ENCODE data around the gene NXPH1. TPM values are rescaled to one million over a fixed set of nuclear protein-coding genes. Genes with fewer than 3 reads are reported as not detected.

Gene NXPH1
- total RNA-seq, 1 experiment from 2014 or later: 0.59 TPM

DNA sequence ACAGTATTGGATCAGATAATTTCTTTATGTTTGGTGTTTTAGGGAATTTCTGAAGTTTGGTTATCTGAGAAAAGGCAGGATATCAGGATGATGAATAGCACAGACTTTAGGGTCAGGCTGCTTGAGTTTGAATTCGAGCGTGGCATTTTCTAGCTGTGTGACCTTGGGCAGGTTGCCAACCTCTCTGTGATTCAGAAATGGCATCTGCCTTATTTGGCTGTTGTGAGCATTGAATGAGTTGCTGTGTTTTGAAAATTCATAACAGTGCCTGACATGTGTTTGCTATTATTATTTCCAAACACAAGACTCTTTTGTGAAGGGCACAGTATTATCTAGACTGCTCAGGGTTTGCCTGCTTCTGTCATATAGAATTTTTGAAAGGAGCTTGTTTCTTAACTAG is 66.9 kb downstream of the NXPH1 start:
- TF ChIP-seq NR2C2 (CRISPR knock-in tag; IDR thresholded peaks at IDR 0.05) (no peak), EMX1 (CRISPR knock-in tag; IDR thresholded peaks at IDR 0.05) (no peak)
- TF ChIP-seq, protein P1, sequence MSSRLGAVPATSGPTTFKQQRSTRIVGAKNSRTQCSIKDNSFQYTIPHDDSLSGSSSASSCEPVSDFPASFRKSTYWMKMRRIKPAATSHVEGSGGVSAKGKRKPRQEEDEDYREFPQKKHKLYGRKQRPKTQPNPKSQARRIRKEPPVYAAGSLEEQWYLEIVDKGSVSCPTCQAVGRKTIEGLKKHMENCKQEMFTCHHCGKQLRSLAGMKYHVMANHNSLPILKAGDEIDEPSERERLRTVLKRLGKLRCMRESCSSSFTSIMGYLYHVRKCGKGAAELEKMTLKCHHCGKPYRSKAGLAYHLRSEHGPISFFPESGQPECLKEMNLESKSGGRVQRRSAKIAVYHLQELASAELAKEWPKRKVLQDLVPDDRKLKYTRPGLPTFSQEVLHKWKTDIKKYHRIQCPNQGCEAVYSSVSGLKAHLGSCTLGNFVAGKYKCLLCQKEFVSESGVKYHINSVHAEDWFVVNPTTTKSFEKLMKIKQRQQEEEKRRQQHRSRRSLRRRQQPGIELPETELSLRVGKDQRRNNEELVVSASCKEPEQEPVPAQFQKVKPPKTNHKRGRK (CRISPR knock-in tag; IDR thresholded peaks at IDR 0.05; ENCODE audit: borderline replicate concordance): no peak
- TF ChIP-seq, protein P2, sequence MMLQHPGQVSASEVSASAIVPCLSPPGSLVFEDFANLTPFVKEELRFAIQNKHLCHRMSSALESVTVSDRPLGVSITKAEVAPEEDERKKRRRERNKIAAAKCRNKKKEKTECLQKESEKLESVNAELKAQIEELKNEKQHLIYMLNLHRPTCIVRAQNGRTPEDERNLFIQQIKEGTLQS (CRISPR knock-in tag; conservative IDR thresholded peaks at IDR 0.05): no peak
- POLR2A ChIA-PET: no interaction called here
- no peak overlapping the region for H3K27ac Mint-ChIP-seq
- no peaks in the 10 kb centered on the region for H3K36me3 Mint-ChIP-seq
- no peak for ATAC-seq
- DNase-seq (ENCODE audit: low spot score): no peak
- CTCF ChIA-PET: interaction anchor here (1.4 kb wide), 1 partner anchor 64 kb away, joined by 6 read pairs; no protein-coding TSS in a partner anchor
- H3K27me3 Mint-ChIP-seq (ENCODE audit: low read depth): no peaks in the 10 kb centered on the region
- no peak overlapping the region for H3K4me3 Mint-ChIP-seq
- H3K4me1 Mint-ChIP-seq: peaks cover 14% of the 10 kb centered on the region
- no peaks in the 10 kb centered on the region for H3K9me3 Mint-ChIP-seq

DNA sequence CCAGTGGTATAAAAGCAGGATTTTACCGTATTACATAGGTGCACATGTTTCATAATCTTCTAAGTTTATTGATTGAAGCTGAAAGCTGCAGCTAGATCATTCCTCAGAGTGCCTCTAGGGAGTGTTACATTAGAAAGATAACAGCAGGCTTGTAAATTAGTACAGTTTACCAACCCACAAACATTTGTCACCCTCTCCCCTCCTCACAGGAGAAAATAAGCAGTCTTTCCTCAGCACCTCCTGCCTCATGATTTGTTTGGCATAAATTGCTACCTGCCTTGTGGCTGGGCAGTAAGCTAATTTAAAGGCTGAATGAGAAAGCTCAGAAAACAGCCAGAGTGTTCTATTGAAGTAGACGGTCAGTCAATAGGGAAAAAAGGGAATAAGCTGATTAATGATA is 74.2 kb downstream of the NXPH1 start:
- ChIA-PET POLR2A (no interaction called here), CTCF (no interaction called here)
- H3K9me3 Mint-ChIP-seq: no peaks in the 10 kb centered on the region
- no peaks in the 10 kb centered on the region for H3K36me3 Mint-ChIP-seq
- ATAC-seq (no peak), DNase-seq (ENCODE audit: low spot score) (no peak)
- no peak for TF ChIP-seq FOXJ3 (CRISPR knock-in tag; IDR thresholded peaks at IDR 0.05; ENCODE audit: borderline replicate concordance)
- peaks cover 8% of the 10 kb centered on the region for H3K4me1 Mint-ChIP-seq
- H3K4me3 Mint-ChIP-seq: no peak overlapping the region
- H3K27me3 Mint-ChIP-seq (ENCODE audit: low read depth): no peaks in the 10 kb centered on the region
- H3K27ac Mint-ChIP-seq: no peak overlapping the region

DNA sequence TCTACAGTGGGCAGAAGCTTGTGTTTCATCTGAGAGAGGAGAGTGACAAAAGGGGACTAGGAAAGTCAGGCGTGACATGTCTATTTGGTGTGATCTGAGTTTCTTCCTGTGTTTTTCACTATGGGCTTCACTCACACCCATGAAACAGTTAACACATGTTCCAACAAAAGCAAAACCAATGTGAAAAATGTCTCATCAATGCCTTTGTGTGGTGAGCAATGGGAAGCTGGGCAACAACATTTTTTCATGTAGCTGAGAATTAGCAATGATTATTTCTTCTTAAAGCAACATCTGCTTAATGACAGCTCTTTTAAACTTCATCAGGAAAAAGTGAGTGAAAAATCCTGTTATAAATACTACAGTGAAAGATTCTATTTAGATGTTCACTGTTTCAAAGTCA is 76.2 kb downstream of the NXPH1 start:
- Mint-ChIP-seq H3K36me3 (no peaks in the 10 kb centered on the region), H3K4me1 (peaks cover 8% of the 10 kb centered on the region), H3K4me3 (no peak overlapping the region), H3K9me3 (no peaks in the 10 kb centered on the region), H3K27me3 (ENCODE audit: low read depth) (no peaks in the 10 kb centered on the region), H3K27ac (no peak overlapping the region)
- DNase-seq (ENCODE audit: low spot score) (no peak), ATAC-seq (no peak)
- ChIA-PET CTCF (no interaction called here), POLR2A (no interaction called here)
- TF ChIP-seq, protein P3, sequence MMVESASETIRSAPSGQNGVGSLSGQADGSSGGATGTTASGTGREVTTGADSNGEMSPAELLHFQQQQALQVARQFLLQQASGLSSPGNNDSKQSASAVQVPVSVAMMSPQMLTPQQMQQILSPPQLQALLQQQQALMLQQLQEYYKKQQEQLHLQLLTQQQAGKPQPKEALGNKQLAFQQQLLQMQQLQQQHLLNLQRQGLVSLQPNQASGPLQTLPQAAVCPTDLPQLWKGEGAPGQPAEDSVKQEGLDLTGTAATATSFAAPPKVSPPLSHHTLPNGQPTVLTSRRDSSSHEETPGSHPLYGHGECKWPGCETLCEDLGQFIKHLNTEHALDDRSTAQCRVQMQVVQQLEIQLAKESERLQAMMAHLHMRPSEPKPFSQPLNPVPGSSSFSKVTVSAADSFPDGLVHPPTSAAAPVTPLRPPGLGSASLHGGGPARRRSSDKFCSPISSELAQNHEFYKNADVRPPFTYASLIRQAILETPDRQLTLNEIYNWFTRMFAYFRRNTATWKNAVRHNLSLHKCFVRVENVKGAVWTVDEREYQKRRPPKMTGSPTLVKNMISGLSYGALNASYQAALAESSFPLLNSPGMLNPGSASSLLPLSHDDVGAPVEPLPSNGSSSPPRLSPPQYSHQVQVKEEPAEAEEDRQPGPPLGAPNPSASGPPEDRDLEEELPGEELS (CRISPR knock-in tag; IDR thresholded peaks at IDR 0.05): no peak

DNA sequence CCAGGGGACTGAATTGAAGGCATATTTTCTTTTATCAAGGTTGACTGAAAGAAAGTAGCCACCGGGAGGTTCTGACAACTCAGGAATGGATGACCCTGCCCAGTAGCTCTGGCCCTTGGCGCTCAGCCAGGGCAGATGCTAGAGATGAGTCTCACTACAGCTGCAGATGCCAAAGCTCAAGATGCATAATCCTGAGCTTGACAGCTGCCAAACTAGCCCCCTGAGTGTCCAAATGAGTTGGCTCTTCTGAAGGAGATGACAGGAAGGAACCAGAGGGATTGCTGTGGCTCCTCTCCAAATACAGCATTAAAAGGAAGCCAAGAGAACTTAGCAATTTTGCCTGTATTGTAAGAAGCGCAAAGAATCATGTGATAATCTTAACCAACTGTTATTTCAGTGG is 78.4 kb downstream of the NXPH1 start:
- Mint-ChIP-seq H3K27ac (no peak overlapping the region), H3K9me3 (no peaks in the 10 kb centered on the region), H3K27me3 (ENCODE audit: low read depth) (no peaks in the 10 kb centered on the region), H3K36me3 (no peaks in the 10 kb centered on the region), H3K4me1 (peaks cover 6% of the 10 kb centered on the region), H3K4me3 (no peak overlapping the region)
- DNase-seq (ENCODE audit: low spot score): no peak
- ChIA-PET POLR2A (no interaction called here), CTCF (no interaction called here)
- ATAC-seq: no peak
- no peak for TF ChIP-seq RELA (CRISPR knock-in tag; IDR thresholded peaks at IDR 0.05; ENCODE audit: borderline replicate concordance)
- no peak for TF ChIP-seq RORB (CRISPR knock-in tag; IDR thresholded peaks at IDR 0.05)
- TF ChIP-seq, protein P4, sequence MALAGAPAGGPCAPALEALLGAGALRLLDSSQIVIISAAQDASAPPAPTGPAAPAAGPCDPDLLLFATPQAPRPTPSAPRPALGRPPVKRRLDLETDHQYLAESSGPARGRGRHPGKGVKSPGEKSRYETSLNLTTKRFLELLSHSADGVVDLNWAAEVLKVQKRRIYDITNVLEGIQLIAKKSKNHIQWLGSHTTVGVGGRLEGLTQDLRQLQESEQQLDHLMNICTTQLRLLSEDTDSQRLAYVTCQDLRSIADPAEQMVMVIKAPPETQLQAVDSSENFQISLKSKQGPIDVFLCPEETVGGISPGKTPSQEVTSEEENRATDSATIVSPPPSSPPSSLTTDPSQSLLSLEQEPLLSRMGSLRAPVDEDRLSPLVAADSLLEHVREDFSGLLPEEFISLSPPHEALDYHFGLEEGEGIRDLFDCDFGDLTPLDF (CRISPR knock-in tag; IDR thresholded peaks at IDR 0.05): no peak
- TF ChIP-seq, protein P3 (CRISPR knock-in tag; IDR thresholded peaks at IDR 0.05): no peak
- no peak for TF ChIP-seq MXD4 (CRISPR knock-in tag; IDR thresholded peaks at IDR 0.05; ENCODE audit: borderline replicate concordance)
- TF ChIP-seq ELF4 (CRISPR knock-in tag; IDR thresholded peaks at IDR 0.05; ENCODE audit: low read depth): no peak
- TF ChIP-seq, protein P5, sequence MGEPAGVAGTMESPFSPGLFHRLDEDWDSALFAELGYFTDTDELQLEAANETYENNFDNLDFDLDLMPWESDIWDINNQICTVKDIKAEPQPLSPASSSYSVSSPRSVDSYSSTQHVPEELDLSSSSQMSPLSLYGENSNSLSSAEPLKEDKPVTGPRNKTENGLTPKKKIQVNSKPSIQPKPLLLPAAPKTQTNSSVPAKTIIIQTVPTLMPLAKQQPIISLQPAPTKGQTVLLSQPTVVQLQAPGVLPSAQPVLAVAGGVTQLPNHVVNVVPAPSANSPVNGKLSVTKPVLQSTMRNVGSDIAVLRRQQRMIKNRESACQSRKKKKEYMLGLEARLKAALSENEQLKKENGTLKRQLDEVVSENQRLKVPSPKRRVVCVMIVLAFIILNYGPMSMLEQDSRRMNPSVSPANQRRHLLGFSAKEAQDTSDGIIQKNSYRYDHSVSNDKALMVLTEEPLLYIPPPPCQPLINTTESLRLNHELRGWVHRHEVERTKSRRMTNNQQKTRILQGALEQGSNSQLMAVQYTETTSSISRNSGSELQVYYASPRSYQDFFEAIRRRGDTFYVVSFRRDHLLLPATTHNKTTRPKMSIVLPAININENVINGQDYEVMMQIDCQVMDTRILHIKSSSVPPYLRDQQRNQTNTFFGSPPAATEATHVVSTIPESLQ (CRISPR knock-in tag; IDR thresholded peaks at IDR 0.05): no peak
- TF ChIP-seq NFE2L1 (CRISPR knock-in tag; IDR thresholded peaks at IDR 0.05): no peak
- TF ChIP-seq JUN (CRISPR knock-in tag; IDR thresholded peaks at IDR 0.05): no peak
- TF ChIP-seq NFYB (CRISPR knock-in tag; conservative IDR thresholded peaks at IDR 0.05; ENCODE audit: low read depth): no peak
- TF ChIP-seq CBFB (CRISPR knock-in tag; IDR thresholded peaks at IDR 0.05; ENCODE audit: low read depth): no peak
- TF ChIP-seq, protein P6, sequence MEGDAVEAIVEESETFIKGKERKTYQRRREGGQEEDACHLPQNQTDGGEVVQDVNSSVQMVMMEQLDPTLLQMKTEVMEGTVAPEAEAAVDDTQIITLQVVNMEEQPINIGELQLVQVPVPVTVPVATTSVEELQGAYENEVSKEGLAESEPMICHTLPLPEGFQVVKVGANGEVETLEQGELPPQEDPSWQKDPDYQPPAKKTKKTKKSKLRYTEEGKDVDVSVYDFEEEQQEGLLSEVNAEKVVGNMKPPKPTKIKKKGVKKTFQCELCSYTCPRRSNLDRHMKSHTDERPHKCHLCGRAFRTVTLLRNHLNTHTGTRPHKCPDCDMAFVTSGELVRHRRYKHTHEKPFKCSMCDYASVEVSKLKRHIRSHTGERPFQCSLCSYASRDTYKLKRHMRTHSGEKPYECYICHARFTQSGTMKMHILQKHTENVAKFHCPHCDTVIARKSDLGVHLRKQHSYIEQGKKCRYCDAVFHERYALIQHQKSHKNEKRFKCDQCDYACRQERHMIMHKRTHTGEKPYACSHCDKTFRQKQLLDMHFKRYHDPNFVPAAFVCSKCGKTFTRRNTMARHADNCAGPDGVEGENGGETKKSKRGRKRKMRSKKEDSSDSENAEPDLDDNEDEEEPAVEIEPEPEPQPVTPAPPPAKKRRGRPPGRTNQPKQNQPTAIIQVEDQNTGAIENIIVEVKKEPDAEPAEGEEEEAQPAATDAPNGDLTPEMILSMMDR (IDR thresholded peaks at IDR 0.05): no peak

Data from WTC11 (cell line).